IMR-90 (cell line): ENCODE results near the gene YBX2. TPM values are rescaled to one million over a fixed set of nuclear protein-coding genes. Genes with fewer than 3 reads are reported as not detected.

ENCODE experiments used
- ATAC-seq: fragments of 200-7000 bp; cut with Tn5 transposase; 2 replicates; pipeline ENCODE4 v1.9.1; 2020; ENCODE audit warnings: low read depth, mild to moderate bottlenecking, moderate library complexity
- BruUV-seq: library from RNA; stranded (reverse); fragments of 400-500 nt; replicated peaks from 2 replicates; lab custom pipeline; 2021; lab: Mats Ljungman, UMichigan
- CTCF ChIA-PET: fragments of 300-600 bp; formaldehyde crosslinking; extraction: SDS; loops from one replicate; lab custom pipeline; 2021; ENCODE audit warnings: antibody characterized with exemption; lab: Yijun Ruan, JAX
- POLR2A ChIA-PET: fragments of 300-600 bp; sonication (Branson Sonifier 250); formaldehyde crosslinking; loops from one replicate; lab custom pipeline; 2022; ENCODE audit warnings: antibody characterized with exemption; ENCODE audit not compliant: unreplicated experiment; lab: Charles Lee
- DNase-seq: peaks from one replicate; pipeline ENCODE4 v3.0.0; 2013
- H2AFZ ChIP-seq: replicated peaks from 2 replicates; pipeline ENCODE3; 2013; ENCODE audit warnings: low read length, mild to moderate bottlenecking; ENCODE audit not compliant: poor library complexity
- H2AK5ac ChIP-seq: 2 replicates; pipeline ENCODE4 v1.6.1; 2013; ENCODE audit warnings: low read depth, low read length, inconsistent platforms
- H2AK9ac ChIP-seq: replicated peaks from 2 replicates; pipeline ENCODE3; 2013; ENCODE audit warnings: mild to moderate bottlenecking, low read depth, low read length, moderate library complexity; ENCODE audit not compliant: poor library complexity
- H2BK120ac ChIP-seq: 2 replicates; pipeline ENCODE4 v1.6.1; 2013; ENCODE audit warnings: low read depth, low read length, inconsistent platforms
- H2BK15ac ChIP-seq: 3 replicates; pipeline ENCODE4 v1.6.1; 2013; ENCODE audit warnings: low read depth, low read length, inconsistent platforms
- H2BK20ac ChIP-seq: 2 replicates; pipeline ENCODE4 v1.6.1; 2013; ENCODE audit warnings: low read depth, mild to moderate bottlenecking, inconsistent platforms, low read length, moderate library complexity
- H2BK5ac ChIP-seq: 2 replicates; pipeline ENCODE4 v1.6.1; 2013; ENCODE audit warnings: mild to moderate bottlenecking, low read depth, low read length, inconsistent platforms; ENCODE audit not compliant: poor library complexity, severe bottlenecking
- H3K14ac ChIP-seq: replicated peaks from 2 replicates; pipeline ENCODE4 v1.6.1; 2013; ENCODE audit warnings: low read depth, low read length, inconsistent platforms
- H3K18ac ChIP-seq: 2 replicates; pipeline ENCODE4 v1.6.1; 2013; ENCODE audit warnings: low read depth, low read length, control low read depth
- H3K23ac ChIP-seq: 2 replicates; pipeline ENCODE4 v1.6.1; 2013; ENCODE audit warnings: low read depth, low read length, inconsistent platforms
- H3K27ac ChIP-seq: 2 replicates; pipeline ENCODE4 v1.5.1; 2013; ENCODE audit warnings: mild to moderate bottlenecking, control low read depth, low read length; ENCODE audit not compliant: insufficient read depth
- H3K27me3 ChIP-seq: 2 replicates; pipeline ENCODE4 v1.6.1; 2013; ENCODE audit warnings: low read length; ENCODE audit not compliant: control insufficient read depth, insufficient read depth
- H3K36me3 ChIP-seq: 2 replicates; pipeline ENCODE4 v1.6.1; 2013; ENCODE audit warnings: low read length, mixed read lengths; ENCODE audit not compliant: control insufficient read depth, insufficient read depth
- H3K4ac ChIP-seq: 2 replicates; pipeline ENCODE4 v1.6.1; 2013; ENCODE audit warnings: low read depth, low read length, inconsistent platforms
- H3K4me1 ChIP-seq: 2 replicates; pipeline ENCODE4 v1.6.1; 2013; ENCODE audit warnings: low read length, mixed read lengths; ENCODE audit not compliant: control insufficient read depth, insufficient read depth
- H3K4me2 ChIP-seq: 2 replicates; pipeline ENCODE4 v1.6.1; 2013; ENCODE audit warnings: low read depth, mild to moderate bottlenecking, control low read depth, low read length, moderate library complexity
- H3K4me3 ChIP-seq: 2 replicates; pipeline ENCODE4 v1.5.1; 2013; ENCODE audit warnings: low read depth, mild to moderate bottlenecking, control low read depth, low read length, moderate library complexity; ENCODE audit not compliant: insufficient read depth
- H3K56ac ChIP-seq: 2 replicates; pipeline ENCODE4 v1.6.1; 2013; ENCODE audit warnings: low read length, inconsistent platforms; ENCODE audit not compliant: insufficient read depth; ENCODE audit errors: extremely low read depth
- H3K79me1 ChIP-seq, 2 experiments: 2 replicates each; pipeline ENCODE4 v1.6.1; 2013; ENCODE audit warnings: low read length in 2 of 2, inconsistent platforms in 1 of 2, low read depth in 1 of 2
- H3K9ac ChIP-seq: 2 replicates; pipeline ENCODE4 v1.6.1; 2013; ENCODE audit warnings: low read depth, low read length, control low read depth
- H3K9me1 ChIP-seq: 2 replicates; pipeline ENCODE4 v1.6.1; 2013; ENCODE audit warnings: low read length, inconsistent platforms; ENCODE audit not compliant: insufficient read depth
- H3K9me3 ChIP-seq: 2 replicates; pipeline ENCODE4 v1.6.1; 2013; ENCODE audit warnings: low read length; ENCODE audit not compliant: control insufficient read depth, insufficient read depth
- H4K20me1 ChIP-seq: 2 replicates; pipeline ENCODE4 v1.6.1; 2013; ENCODE audit warnings: low read length, inconsistent platforms; ENCODE audit not compliant: insufficient read depth
- H4K5ac ChIP-seq: 2 replicates; pipeline ENCODE4 v1.6.1; 2013; ENCODE audit warnings: mild to moderate bottlenecking, low read depth, low read length, control low read depth
- H4K8ac ChIP-seq, 2 experiments: 2 replicates each; pipeline ENCODE4 v1.6.1; 2013; ENCODE audit warnings: low read depth in 2 of 2, low read length in 2 of 2, control low read depth in 1 of 2, inconsistent platforms in 1 of 2
- H4K91ac ChIP-seq: 2 replicates; pipeline ENCODE4 v1.6.1; 2013; ENCODE audit warnings: low read depth, low read length, inconsistent platforms; ENCODE audit not compliant: insufficient read depth
- BHLHE40 ChIP-seq: fragments of 150-350 bp; IDR thresholded peaks from 2 replicates; pipeline ENCODE4 v1.6.1; 2016; ENCODE audit warnings: mild to moderate bottlenecking, low read depth, low read length
- CHD1 ChIP-seq: IDR thresholded peaks from 2 replicates; pipeline ENCODE4 v1.6.1; 2012; ENCODE audit warnings: low read depth, low read length, improper control_type of control experiment
- FOS ChIP-seq: fragments of 150-350 bp; IDR thresholded peaks from 2 replicates; pipeline ENCODE4 v1.6.1; 2016; ENCODE audit warnings: low read depth, low read length
- MAZ ChIP-seq: IDR thresholded peaks from 2 replicates; pipeline ENCODE4 v1.6.1; 2012; ENCODE audit warnings: low read depth, mild to moderate bottlenecking, low read length, improper control_type of control experiment, moderate library complexity, borderline replicate concordance
- POLR2A ChIP-seq: IDR thresholded peaks from 2 replicates; pipeline ENCODE4 v1.6.1; 2012; ENCODE audit warnings: mild to moderate bottlenecking, low read depth, low read length
- RAD21 ChIP-seq: IDR thresholded peaks from 2 replicates; pipeline ENCODE4 v1.6.1; 2012; ENCODE audit warnings: low read length, improper control_type of control experiment
- USF2 ChIP-seq: fragments of 150-350 bp; IDR thresholded peaks from 2 replicates; pipeline ENCODE4 v1.6.1; 2017; ENCODE audit warnings: mild to moderate bottlenecking, antibody characterized with exemption, low read length, low read depth
- WGBS, 2 experiments: methylation state at CpG; one replicate each; pipeline versions ENCODE4 v1.1.5 to v1.1.7; 2013; ENCODE audit warnings: missing lambda C conversion rate in 2 of 2; ENCODE audit not compliant: insufficient read length in 1 of 2; ENCODE audit errors: extremely low coverage in 2 of 2; 5-methylcytosine and 5-hydroxymethylcytosine counted together
- dilution Hi-C: fragments of 300-500 bp; cut with HindIII; formaldehyde crosslinking; loops from one replicate; pipeline ENCODE4 v1.14.3; 2018; ENCODE audit warnings: low sequenced_read_pairs; ENCODE audit not compliant: unreplicated experiment
- in situ Hi-C: fragments of 300-500 bp; cut with MboI; formaldehyde crosslinking; loops from 3 replicates; pipeline ENCODE4 v1.14.3; 2019; ENCODE audit warnings: low sequenced_read_pairs, inconsistent platforms, mixed read lengths
- intact Hi-C: fragments of 100-400 bp; cut with micrococcal nuclease; formaldehyde crosslinking; loops from 2 replicates; pipeline ENCODE4 v1.10.0; 2022
- polyA plus RNA-seq, 3 experiments: library from polyadenylated mRNA; depleted of rRNA; stranded (reverse); fragments of >200 nt; gene quantifications; 2 replicates each; pipeline ENCODE4 v1.2.3, GENCODE V29; 2012; ENCODE audit warnings: low replicate concordance in 1 of 3
- total RNA-seq: library from RNA; depleted of rRNA; stranded (reverse); fragments of >200 nt; gene quantifications from 2 replicates; pipeline ENCODE4 v1.2.3, GENCODE V29; 2012
- TF ChIP-seq, protein P1 (sequence below): fragments of 150-350 bp; IDR thresholded peaks from 2 replicates; pipeline ENCODE4 v1.6.1; 2016; ENCODE audit warnings: low read depth, mild to moderate bottlenecking, low read length, moderate library complexity, borderline replicate concordance

Gene YBX2
- total and polyA plus RNA-seq, 2 of the 4 experiments (the other 2 are of a cell fraction) = 0.17 TPM; not detected in 1

GRCh38 chr17:7241783-7242716, 52.4 kb downstream of the YBX2 start, which contains the start of gene GABARAP:
Gene GABARAP (minus strand): TSS chr17:7242449. CDS start chr17:7242330, 119 bp downstream.
- ChIA-PET CTCF (interaction anchor here (0.6 kb wide), 1 partner anchor 127 kb away, joined by 4 read pairs; the partner anchor contains the start of gene ASGR2), POLR2A (interaction anchor here (0.5 to 1.4 kb wide), 3 partner anchors 9 to 64 kb away, joined by 3 to 7 read pairs (median 4); partner anchors contain the start of gene CTDNEP1)
- peak within 1 kb of the TSS; percentile 97 for H2BK120ac ChIP-seq
- peak within 1 kb of the TSS; percentile 90 for H2AFZ ChIP-seq
- TF ChIP-seq, protein P1, sequence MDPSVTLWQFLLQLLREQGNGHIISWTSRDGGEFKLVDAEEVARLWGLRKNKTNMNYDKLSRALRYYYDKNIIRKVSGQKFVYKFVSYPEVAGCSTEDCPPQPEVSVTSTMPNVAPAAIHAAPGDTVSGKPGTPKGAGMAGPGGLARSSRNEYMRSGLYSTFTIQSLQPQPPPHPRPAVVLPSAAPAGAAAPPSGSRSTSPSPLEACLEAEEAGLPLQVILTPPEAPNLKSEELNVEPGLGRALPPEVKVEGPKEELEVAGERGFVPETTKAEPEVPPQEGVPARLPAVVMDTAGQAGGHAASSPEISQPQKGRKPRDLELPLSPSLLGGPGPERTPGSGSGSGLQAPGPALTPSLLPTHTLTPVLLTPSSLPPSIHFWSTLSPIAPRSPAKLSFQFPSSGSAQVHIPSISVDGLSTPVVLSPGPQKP = 0 out of 2 replicates have a peak, but pooled peaks have one; percentile 21
- TF ChIP-seq RAD21 = no peak
- peak; percentile 82; the same call in 1 of the 2 replicates for TF ChIP-seq POLR2A
- 0 out of 2 replicates have a peak, but pooled peaks have one; percentile 53 for TF ChIP-seq BHLHE40
- TF ChIP-seq MAZ = peak; percentile 88
- TF ChIP-seq FOS = peak; percentile 5; the same call in 1 of the 2 replicates
- TF ChIP-seq CHD1 = no peak
- TF ChIP-seq USF2 = peak; percentile 63
- dilution Hi-C loops (no loop called here), in situ Hi-C loops (loop anchor here (25.0 kb wide), 1 partner anchor 920 kb away; the partner anchor contains the start of genes PER1 and VAMP2), intact Hi-C loops (no loop called here)
- H4K20me1 ChIP-seq = peaks cover 13% of the 10 kb centered on the region
- BruUV-seq = no TSS peak
- H2AK5ac ChIP-seq = peak within 1 kb of the TSS; percentile 96
- H3K14ac ChIP-seq = peak within 1 kb of the TSS; percentile 100
- H3K36me3 ChIP-seq = peaks cover 28% of the 10 kb centered on the region
- peak within 1 kb of the TSS; percentile 98 for H4K91ac ChIP-seq
- peak within 1 kb of the TSS; percentile 95 for H3K4me2 ChIP-seq
- peak within 1 kb of the TSS; percentile 98 for H2BK5ac ChIP-seq
- peak; percentile 54 for ATAC-seq
- H4K5ac ChIP-seq = peak within 1 kb of the TSS; percentile 98
- 1% methylated on average over 14 of the region's 62 CpGs; no CpG with 5 or more reads in 1 of the 2 experiments for WGBS, 2 experiments
- 0 out of 2 replicates have a peak, but pooled peaks cover 2% of the 10 kb centered on the region for H3K9me1 ChIP-seq
- H3K23ac ChIP-seq = peak within 1 kb of the TSS; percentile 99
- H3K4me1 ChIP-seq = peaks cover 8% of the 10 kb centered on the region
- peak within 1 kb of the TSS; percentile 80 to 100 for H4K8ac ChIP-seq
- peak within 1 kb of the TSS; percentile 93; the same call in 1 of the 3 replicates for H2BK15ac ChIP-seq
- peak; percentile 90 for DNase-seq
- H3K79me1 ChIP-seq = peaks cover 13 to 52% of the 10 kb centered on the region in 2 experiments
- H3K9ac ChIP-seq = peak within 1 kb of the TSS; percentile 98
- H3K9me3 ChIP-seq = no peaks in the 10 kb centered on the region
- H3K27me3 ChIP-seq = no peaks in the 10 kb centered on the region
- peak within 1 kb of the TSS; percentile 99 for H3K4ac ChIP-seq
- H2AK9ac ChIP-seq = peak within 1 kb of the TSS; percentile 100
- H3K4me3 ChIP-seq = peak within 1 kb of the TSS; percentile 90
- H3K18ac ChIP-seq = peak within 1 kb of the TSS; percentile 99
- H2BK20ac ChIP-seq = peak within 1 kb of the TSS; percentile 75
- H3K56ac ChIP-seq = peak within 1 kb of the TSS; percentile 99
- H3K27ac ChIP-seq = peak within 1 kb of the TSS; percentile 95
